HepG2 (cell line): ENCODE results near the gene CST4. TPM values are rescaled to one million over a fixed set of nuclear protein-coding genes. Genes with fewer than 3 reads are reported as not detected.

Experiments used
- ARID4A ChIP-seq: sonication (generic); formaldehyde crosslinking; IDR thresholded peaks from 2 replicates; pipeline ENCODE4 v1.5.0; 2020; ENCODE audit warnings: mild to moderate bottlenecking, missing genetic modification reagents, borderline replicate concordance
- ATF4 ChIP-seq, 2 experiments: fragments of 450-650 bp in 1 of 2; sonication (generic) in 1 of 2; formaldehyde crosslinking; IDR thresholded peaks; 2 replicates each; pipeline versions ENCODE4 v1.5.0 to v1.8.0; 2020 to 2022; ENCODE audit warnings: mild to moderate bottlenecking in 1 of 2, missing genetic modification reagents in 1 of 2
- E2F2 ChIP-seq: sonication (generic); formaldehyde crosslinking; IDR thresholded peaks from 2 replicates; pipeline ENCODE4 v1.4.0; 2020; ENCODE audit warnings: missing genetic modification reagents, borderline replicate concordance
- HNRNPUL1 ChIP-seq: fragments of 200-400 bp; formaldehyde crosslinking; IDR thresholded peaks from 2 replicates; pipeline ENCODE4 v1.6.1; 2017; ENCODE audit warnings: low read depth, mild to moderate bottlenecking, low read length, moderate library complexity
- ISL2 ChIP-seq: sonication (generic); formaldehyde crosslinking; IDR thresholded peaks from 2 replicates; pipeline ENCODE4 v1.5.0; 2020; ENCODE audit warnings: missing genetic modification reagents
- KLF11 ChIP-seq: IDR thresholded peaks from 2 replicates; pipeline ENCODE4 v1.6.1; 2016; ENCODE audit warnings: missing compliant biosample characterization
- NFIC ChIP-seq: IDR thresholded peaks from 2 replicates; pipeline ENCODE4 v1.6.1; 2012; ENCODE audit warnings: mild to moderate bottlenecking, low read length, inconsistent platforms
- PHF5A ChIP-seq: IDR thresholded peaks from one replicate; pipeline ENCODE4 v1.6.1; 2018; ENCODE audit warnings: low read depth, missing genetic modification reagents; ENCODE audit not compliant: unreplicated experiment
- RFX5 ChIP-seq: IDR thresholded peaks from 2 replicates; pipeline ENCODE4 v1.6.1; 2011; ENCODE audit warnings: low read depth, low read length, improper control_type of control experiment
- RNF2 ChIP-seq: fragments of 450-650 bp; conservative IDR thresholded peaks from 2 replicates; pipeline ENCODE4 v1.6.1; 2016; ENCODE audit warnings: low read depth
- SMARCE1 ChIP-seq: fragments of 450-650 bp; IDR thresholded peaks from 2 replicates; pipeline ENCODE4 v1.6.1; 2017; ENCODE audit warnings: borderline replicate concordance
- SOX5 ChIP-seq: IDR thresholded peaks from 2 replicates; pipeline ENCODE4 v1.6.1; 2016; ENCODE audit warnings: borderline replicate concordance
- SP140L ChIP-seq: sonication (generic); formaldehyde crosslinking; IDR thresholded peaks from 2 replicates; pipeline ENCODE4 v1.4.0; 2020; ENCODE audit warnings: missing genetic modification reagents, borderline replicate concordance
- STAT5B ChIP-seq: sonication (generic); formaldehyde crosslinking; IDR thresholded peaks from 2 replicates; pipeline ENCODE4 v1.4.0; 2020; ENCODE audit warnings: missing genetic modification reagents
- THAP11 ChIP-seq: IDR thresholded peaks from 2 replicates; pipeline ENCODE4 v1.6.1; 2016; ENCODE audit warnings: missing biosample characterization, missing genetic modification reagents
- THAP8 ChIP-seq: sonication (generic); formaldehyde crosslinking; IDR thresholded peaks from 2 replicates; pipeline ENCODE4 v1.5.1; 2020; ENCODE audit warnings: missing genetic modification reagents, mild to moderate bottlenecking, borderline replicate concordance
- ZFP91 ChIP-seq: sonication (generic); formaldehyde crosslinking; IDR thresholded peaks from 2 replicates; pipeline ENCODE4 v1.9.0; 2022; ENCODE audit warnings: missing genetic modification reagents, mild to moderate bottlenecking, borderline replicate concordance
- ZFYVE20 ChIP-seq: sonication (generic); formaldehyde crosslinking; IDR thresholded peaks from 2 replicates; pipeline ENCODE4 v1.8.0; 2023; ENCODE audit warnings: low read depth, mild to moderate bottlenecking, moderate library complexity, missing genetic modification reagents, borderline replicate concordance
- ZNF251 ChIP-seq: sonication (generic); formaldehyde crosslinking; IDR thresholded peaks from 2 replicates; pipeline ENCODE4 v1.9.0; 2021; ENCODE audit warnings: mild to moderate bottlenecking, missing genetic modification reagents
- ZNF724P ChIP-seq: sonication (generic); formaldehyde crosslinking; IDR thresholded peaks from 2 replicates; pipeline ENCODE4 v1.8.0; 2022; ENCODE audit warnings: missing genetic modification reagents, borderline replicate concordance
- polyA plus RNA-seq, 8 experiments: library from polyadenylated mRNA; depleted of rRNA in 3 of 8; stranded (reverse) in 7 of 8; unstranded in 1 of 8; fragments of >200 nt; fragmentation: Illumina TruSeq in 4 of 8; extraction: Trizol in 4 of 8; gene quantifications; 2 replicates each; pipeline versions ENCODE4 v1.2.1 to v1.2.3, GENCODE V29; 2011 to 2016; ENCODE audit warnings: low read depth in 4 of 8, missing spikeins in 1 of 8, mixed read lengths in 1 of 8; ENCODE audit not compliant: insufficient read depth in 1 of 8
- total RNA-seq, 5 experiments: library from RNA; depleted of rRNA; stranded (reverse); fragments of >200 nt; fragmentation: Illumina TruSeq; extraction: Trizol; gene quantifications; 2 replicates each; pipeline ENCODE4 v1.2.3, GENCODE V29; 2016; ENCODE audit warnings: low read depth in 1 of 5

Gene CST4
- total and polyA plus RNA-seq, 2 of the 13 experiments (the other 11 are each of a cell fraction or from before 2014, with no cell fraction given), result not detected

GRCh38 chr20:23637282-23638221 is 51.3 kb downstream of the CST4 start, which contains the start of gene CST3 (continued):
- TF ChIP-seq RFX5 (no peak), NFIC (no peak), SMARCE1 (no peak), PHF5A (peak; percentile 79), ARID4A (CRISPR knock-in tag) (peak; percentile 96), THAP11 (CRISPR knock-in tag) (peak; percentile 59), STAT5B (CRISPR knock-in tag) (no peak), ZFP91 (peak; percentile 95), THAP8 (CRISPR knock-in tag) (peak; percentile 97; the same call in 1 of the 2 replicates), SOX5 (CRISPR knock-in tag) (no peak; the same call in none of the 2 replicates), SP140L (CRISPR knock-in tag) (0 out of 2 replicates have a peak, but pooled peaks have one; percentile 9), ZNF724P (peak; percentile 92; the same call in 1 of the 2 replicates), RNF2 (peak; percentile 91), KLF11 (no peak), ATF4 (CRISPR knock-in tag; IDR thresholded peaks at IDR 0.05) (peak in 1 of 2 experiments; percentile 79; a peak in 2 of 4 replicates), ZNF251 (CRISPR knock-in tag) (no peak), HNRNPUL1 (no peak), E2F2 (CRISPR knock-in tag) (peak; percentile 86), ISL2 (peak; percentile 83; the same call in 1 of the 2 replicates), ZFYVE20 (CRISPR knock-in tag) (peak; percentile 86)
